Measurements from ENCODE around the gene ADGRA1.

DNA sequence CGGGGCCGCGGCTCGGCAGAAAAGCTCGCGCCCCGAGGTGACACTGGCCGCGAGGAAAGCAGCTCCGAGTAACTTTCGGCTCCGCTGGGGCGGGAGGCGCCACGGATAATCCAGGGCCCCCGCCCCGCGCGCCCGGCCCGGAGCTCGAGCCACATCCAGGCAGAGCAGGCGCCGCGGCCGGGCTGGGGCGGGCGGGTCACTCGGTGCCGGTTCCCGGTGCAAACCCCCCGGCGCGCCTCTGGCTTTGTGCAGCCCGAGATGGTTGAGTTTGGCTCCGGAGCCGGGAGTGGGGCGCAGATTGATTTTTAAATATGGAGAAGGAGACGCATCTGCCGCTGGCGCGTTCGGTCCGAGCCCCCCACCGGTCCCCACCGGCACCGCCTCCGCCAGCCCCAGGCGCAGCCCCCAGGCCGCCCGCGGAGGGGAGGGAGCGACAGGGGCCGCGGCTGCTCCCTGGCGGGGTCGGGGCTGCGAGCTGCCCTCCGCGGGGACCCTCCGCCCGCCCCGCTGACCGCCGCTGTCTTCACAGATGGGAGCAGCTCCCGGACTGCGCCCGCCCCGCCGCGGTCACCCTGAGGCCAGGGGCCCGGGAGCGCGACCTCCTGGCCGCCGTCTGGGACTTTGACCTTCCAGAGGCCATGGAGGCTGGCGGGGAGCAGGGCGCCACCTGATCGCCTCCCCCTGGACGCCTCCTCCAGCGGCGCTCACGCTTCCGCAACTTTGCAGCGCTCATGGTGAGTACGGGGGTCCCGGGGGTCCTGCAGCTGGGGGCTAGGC, 643 bp downstream of the ADGRA1 start:
- TF ChIP-seq, protein P1, sequence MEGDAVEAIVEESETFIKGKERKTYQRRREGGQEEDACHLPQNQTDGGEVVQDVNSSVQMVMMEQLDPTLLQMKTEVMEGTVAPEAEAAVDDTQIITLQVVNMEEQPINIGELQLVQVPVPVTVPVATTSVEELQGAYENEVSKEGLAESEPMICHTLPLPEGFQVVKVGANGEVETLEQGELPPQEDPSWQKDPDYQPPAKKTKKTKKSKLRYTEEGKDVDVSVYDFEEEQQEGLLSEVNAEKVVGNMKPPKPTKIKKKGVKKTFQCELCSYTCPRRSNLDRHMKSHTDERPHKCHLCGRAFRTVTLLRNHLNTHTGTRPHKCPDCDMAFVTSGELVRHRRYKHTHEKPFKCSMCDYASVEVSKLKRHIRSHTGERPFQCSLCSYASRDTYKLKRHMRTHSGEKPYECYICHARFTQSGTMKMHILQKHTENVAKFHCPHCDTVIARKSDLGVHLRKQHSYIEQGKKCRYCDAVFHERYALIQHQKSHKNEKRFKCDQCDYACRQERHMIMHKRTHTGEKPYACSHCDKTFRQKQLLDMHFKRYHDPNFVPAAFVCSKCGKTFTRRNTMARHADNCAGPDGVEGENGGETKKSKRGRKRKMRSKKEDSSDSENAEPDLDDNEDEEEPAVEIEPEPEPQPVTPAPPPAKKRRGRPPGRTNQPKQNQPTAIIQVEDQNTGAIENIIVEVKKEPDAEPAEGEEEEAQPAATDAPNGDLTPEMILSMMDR (IDR thresholded peaks at IDR 0.05; ENCODE audit: low read length), result no peak
- TF ChIP-seq EZH2 (IDR thresholded peaks at IDR 0.05; ENCODE audit: borderline replicate concordance, low read length), result no peak

All from OCI-LY1 (cell line).